ENCODE results near the gene TM2D1. TPM values are rescaled to one million over a fixed set of nuclear protein-coding genes. Genes with fewer than 3 reads are reported as not detected.

TM2D1 gene
- total and polyA plus RNA-seq, 2 experiments from 2014 or later, result 91.3 to 101 TPM

- Histone ChIP-seq H3K4me2 (no peak overlapping the region), H3K79me2 (no peaks in the 10 kb centered on the region), H3K27ac (no peak overlapping the region), H3K4me1 (ENCODE audit: insufficient read depth) (no peaks in the 10 kb centered on the region), H3K9me2 (replicated peaks; ENCODE audit: insufficient read depth) (no peaks in the 10 kb centered on the region), H3K9me3 (ENCODE audit: low read depth) (no peaks in the 10 kb centered on the region), H3K36me3 (replicated peaks; ENCODE audit: insufficient read depth, low read depth) (no peaks in the 10 kb centered on the region), H2AFZ (no peak overlapping the region), H3K27me3 (no peaks in the 10 kb centered on the region), H3K4me3 (no peak overlapping the region), H4K20me1 (ENCODE audit: insufficient read depth, poor library complexity, severe bottlenecking) (no peaks in the 10 kb centered on the region)
- DNase-seq (ENCODE audit: low spot score), result no peak
- TF ChIP-seq EZH2 (IDR thresholded peaks at IDR 0.05; ENCODE audit: borderline replicate concordance), result no peak
- TF ChIP-seq EZH2phosphoT487 (IDR thresholded peaks at IDR 0.05; ENCODE audit: low read depth, severe bottlenecking, unreplicated experiment), result no peak
- TF ChIP-seq, protein P1, sequence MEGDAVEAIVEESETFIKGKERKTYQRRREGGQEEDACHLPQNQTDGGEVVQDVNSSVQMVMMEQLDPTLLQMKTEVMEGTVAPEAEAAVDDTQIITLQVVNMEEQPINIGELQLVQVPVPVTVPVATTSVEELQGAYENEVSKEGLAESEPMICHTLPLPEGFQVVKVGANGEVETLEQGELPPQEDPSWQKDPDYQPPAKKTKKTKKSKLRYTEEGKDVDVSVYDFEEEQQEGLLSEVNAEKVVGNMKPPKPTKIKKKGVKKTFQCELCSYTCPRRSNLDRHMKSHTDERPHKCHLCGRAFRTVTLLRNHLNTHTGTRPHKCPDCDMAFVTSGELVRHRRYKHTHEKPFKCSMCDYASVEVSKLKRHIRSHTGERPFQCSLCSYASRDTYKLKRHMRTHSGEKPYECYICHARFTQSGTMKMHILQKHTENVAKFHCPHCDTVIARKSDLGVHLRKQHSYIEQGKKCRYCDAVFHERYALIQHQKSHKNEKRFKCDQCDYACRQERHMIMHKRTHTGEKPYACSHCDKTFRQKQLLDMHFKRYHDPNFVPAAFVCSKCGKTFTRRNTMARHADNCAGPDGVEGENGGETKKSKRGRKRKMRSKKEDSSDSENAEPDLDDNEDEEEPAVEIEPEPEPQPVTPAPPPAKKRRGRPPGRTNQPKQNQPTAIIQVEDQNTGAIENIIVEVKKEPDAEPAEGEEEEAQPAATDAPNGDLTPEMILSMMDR (IDR thresholded peaks at IDR 0.05; ENCODE audit: poor library complexity), result no peak
- WGBS (ENCODE audit: low lambda C conversion rate, missing lambda C conversion rate), result 81% methylated on average over 2 of the region's 2 CpGs
Measured at GRCh38 chr1:61670445-61670844, 54.5 kb downstream of the TM2D1 start.

GRCh38 chr1:61670016-61670415, 54.9 kb downstream of the TM2D1 start:
- WGBS (ENCODE audit: low lambda C conversion rate, missing lambda C conversion rate), result 69% methylated on average over 4 of the region's 4 CpGs
- Histone ChIP-seq H3K4me1 (ENCODE audit: insufficient read depth) (no peaks in the 10 kb centered on the region), H3K4me2 (no peak overlapping the region), H3K4me3 (no peak overlapping the region), H3K36me3 (replicated peaks; ENCODE audit: insufficient read depth, low read depth) (no peaks in the 10 kb centered on the region), H3K27me3 (no peaks in the 10 kb centered on the region), H3K27ac (no peak overlapping the region), H2AFZ (no peak overlapping the region), H3K9me2 (replicated peaks; ENCODE audit: insufficient read depth) (no peaks in the 10 kb centered on the region), H3K79me2 (no peaks in the 10 kb centered on the region), H3K9me3 (ENCODE audit: low read depth) (no peaks in the 10 kb centered on the region), H4K20me1 (ENCODE audit: insufficient read depth, poor library complexity, severe bottlenecking) (no peaks in the 10 kb centered on the region)
- DNase-seq (ENCODE audit: low spot score), result no peak
- TF ChIP-seq, protein P1 (IDR thresholded peaks at IDR 0.05; ENCODE audit: poor library complexity), result no peak
- no peak for TF ChIP-seq EZH2 (IDR thresholded peaks at IDR 0.05; ENCODE audit: borderline replicate concordance)
- TF ChIP-seq EZH2phosphoT487 (IDR thresholded peaks at IDR 0.05; ENCODE audit: low read depth, severe bottlenecking, unreplicated experiment), result no peak

DNA sequence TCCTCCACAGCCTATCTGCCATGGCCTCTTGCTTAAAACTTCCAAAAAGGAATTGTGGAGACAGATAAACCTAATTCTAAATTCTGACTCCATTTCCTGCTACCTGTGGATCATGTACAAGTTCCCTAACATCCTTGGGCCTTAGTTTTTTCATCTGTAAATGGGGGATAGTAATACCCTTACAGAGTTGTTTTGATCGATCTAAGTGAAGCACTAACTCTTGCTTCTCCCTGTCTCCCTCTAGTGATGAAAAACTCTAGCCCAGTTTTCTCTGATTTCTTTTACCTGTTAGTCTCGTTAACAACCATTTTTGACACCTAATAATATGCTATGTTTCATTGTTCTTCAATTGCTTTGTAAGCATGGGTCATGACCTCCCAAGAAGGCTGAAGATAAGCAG, 65.9 kb downstream of the TM2D1 start:
- H2AFZ ChIP-seq, result no peak overlapping the region
- no peaks in the 10 kb centered on the region for H3K79me2 ChIP-seq
- no peaks in the 10 kb centered on the region for H3K9me3 ChIP-seq (ENCODE audit: low read depth)
- 76% methylated on average over 2 of the region's 2 CpGs for WGBS (ENCODE audit: low lambda C conversion rate, missing lambda C conversion rate)
- no peak for DNase-seq (ENCODE audit: low spot score)
- no peaks in the 10 kb centered on the region for H3K27me3 ChIP-seq
- no peaks in the 10 kb centered on the region for H3K4me1 ChIP-seq (ENCODE audit: insufficient read depth)
- no peak overlapping the region for H3K4me2 ChIP-seq
- H3K27ac ChIP-seq, result no peak overlapping the region
- no peaks in the 10 kb centered on the region for H3K36me3 ChIP-seq (replicated peaks; ENCODE audit: insufficient read depth, low read depth)
- H3K9me2 ChIP-seq (replicated peaks; ENCODE audit: insufficient read depth), result no peaks in the 10 kb centered on the region
- TF ChIP-seq EZH2 (IDR thresholded peaks at IDR 0.05; ENCODE audit: borderline replicate concordance), result no peak
- no peak for TF ChIP-seq EZH2phosphoT487 (IDR thresholded peaks at IDR 0.05; ENCODE audit: low read depth, severe bottlenecking, unreplicated experiment)
- TF ChIP-seq, protein P1 (IDR thresholded peaks at IDR 0.05; ENCODE audit: poor library complexity), result no peak
- H4K20me1 ChIP-seq (ENCODE audit: insufficient read depth, poor library complexity, severe bottlenecking), result no peaks in the 10 kb centered on the region
- H3K4me3 ChIP-seq, result no peak overlapping the region

DNA sequence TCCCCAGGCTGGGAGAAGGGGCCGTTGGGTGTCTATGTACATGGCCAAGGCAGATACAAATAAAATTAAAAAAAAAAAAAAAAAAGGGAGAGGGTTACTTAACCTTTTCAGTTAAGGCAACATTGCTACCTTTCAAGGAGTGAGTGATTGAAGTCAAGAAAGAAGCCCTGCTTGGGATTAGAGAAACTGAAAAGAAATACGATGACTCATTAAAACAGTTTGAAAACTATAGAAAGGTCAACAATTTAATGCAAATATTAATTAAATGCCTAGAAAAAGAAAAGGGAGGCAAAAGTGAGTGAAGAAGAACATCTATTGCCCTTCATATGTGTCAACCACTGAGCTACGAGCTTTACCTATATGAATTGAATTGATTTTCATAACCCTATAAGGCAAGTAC, 69.5 kb downstream of the TM2D1 start:
- TF ChIP-seq, protein P1 (IDR thresholded peaks at IDR 0.05; ENCODE audit: poor library complexity), result no peak
- TF ChIP-seq EZH2phosphoT487 (IDR thresholded peaks at IDR 0.05; ENCODE audit: low read depth, severe bottlenecking, unreplicated experiment) (no peak), EZH2 (IDR thresholded peaks at IDR 0.05; ENCODE audit: borderline replicate concordance) (no peak)
- Histone ChIP-seq H3K27me3 (no peaks in the 10 kb centered on the region), H3K4me1 (ENCODE audit: insufficient read depth) (no peaks in the 10 kb centered on the region), H3K9me3 (ENCODE audit: low read depth) (no peaks in the 10 kb centered on the region), H3K9me2 (replicated peaks; ENCODE audit: insufficient read depth) (no peaks in the 10 kb centered on the region), H3K79me2 (no peaks in the 10 kb centered on the region), H3K4me2 (no peak overlapping the region), H3K27ac (no peak overlapping the region), H4K20me1 (ENCODE audit: insufficient read depth, poor library complexity, severe bottlenecking) (no peaks in the 10 kb centered on the region), H2AFZ (no peak overlapping the region), H3K36me3 (replicated peaks; ENCODE audit: insufficient read depth, low read depth) (no peaks in the 10 kb centered on the region), H3K4me3 (no peak overlapping the region)
- DNase-seq (ENCODE audit: low spot score), result no peak
- WGBS (ENCODE audit: low lambda C conversion rate, missing lambda C conversion rate), result 88% methylated on average over 3 of the region's 3 CpGs
